RWPE2 (cell line): ENCODE measurements around the gene BANF1.

Experiments used
- ATAC-seq: fragments of 200-7000 bp; cut with Tn5 transposase; 3 replicates; pipeline ENCODE4 v1.9.1; 2021; ENCODE audit warnings: low read depth
- DNase-seq: peaks from one replicate; pipeline ENCODE4 v3.0.0-alpha.2; 2020; ENCODE audit warnings: low spot score
- H3K27ac ChIP-seq: fragments of 450-650 bp; 2 replicates; pipeline ENCODE4 v1.5.1; 2017; ENCODE audit warnings: mild to moderate bottlenecking; ENCODE audit not compliant: poor library complexity, severe bottlenecking
- H3K27me3 ChIP-seq: fragments of 250-450 bp; sonication (Bioruptor Pico); 2 replicates; pipeline ENCODE4 v1.5.1; 2021; ENCODE audit warnings: mild to moderate bottlenecking, moderate library complexity; ENCODE audit not compliant: insufficient read depth, poor library complexity, severe bottlenecking
- H3K36me3 ChIP-seq: fragments of 250-450 bp; sonication (Bioruptor Pico); 2 replicates; pipeline ENCODE4 v1.5.1; 2020; ENCODE audit warnings: low read depth, mild to moderate bottlenecking, moderate library complexity
- H3K4me1 ChIP-seq: fragments of 250-450 bp; sonication (Bioruptor Pico); 2 replicates; pipeline ENCODE4 v1.5.1; 2021; ENCODE audit warnings: mild to moderate bottlenecking, moderate library complexity; ENCODE audit not compliant: insufficient read depth, poor library complexity, severe bottlenecking
- H3K4me3 ChIP-seq: fragments of 250-450 bp; sonication (Bioruptor Pico); 2 replicates; pipeline ENCODE4 v1.5.1; 2021; ENCODE audit warnings: mild to moderate bottlenecking, moderate library complexity; ENCODE audit not compliant: severe bottlenecking
- H3K9me3 ChIP-seq: fragments of 250-450 bp; sonication (Bioruptor Pico); 2 replicates; pipeline ENCODE4 v1.5.1; 2021; ENCODE audit warnings: mild to moderate bottlenecking, moderate library complexity; ENCODE audit not compliant: severe bottlenecking
- TF ChIP-seq, protein P1 (sequence below): fragments of 450-650 bp; IDR thresholded peaks from one replicate; pipeline ENCODE4 v1.5.1; 2017; ENCODE audit warnings: mild to moderate bottlenecking, moderate library complexity; ENCODE audit not compliant: poor library complexity, severe bottlenecking

The BANF1 gene

DNA sequence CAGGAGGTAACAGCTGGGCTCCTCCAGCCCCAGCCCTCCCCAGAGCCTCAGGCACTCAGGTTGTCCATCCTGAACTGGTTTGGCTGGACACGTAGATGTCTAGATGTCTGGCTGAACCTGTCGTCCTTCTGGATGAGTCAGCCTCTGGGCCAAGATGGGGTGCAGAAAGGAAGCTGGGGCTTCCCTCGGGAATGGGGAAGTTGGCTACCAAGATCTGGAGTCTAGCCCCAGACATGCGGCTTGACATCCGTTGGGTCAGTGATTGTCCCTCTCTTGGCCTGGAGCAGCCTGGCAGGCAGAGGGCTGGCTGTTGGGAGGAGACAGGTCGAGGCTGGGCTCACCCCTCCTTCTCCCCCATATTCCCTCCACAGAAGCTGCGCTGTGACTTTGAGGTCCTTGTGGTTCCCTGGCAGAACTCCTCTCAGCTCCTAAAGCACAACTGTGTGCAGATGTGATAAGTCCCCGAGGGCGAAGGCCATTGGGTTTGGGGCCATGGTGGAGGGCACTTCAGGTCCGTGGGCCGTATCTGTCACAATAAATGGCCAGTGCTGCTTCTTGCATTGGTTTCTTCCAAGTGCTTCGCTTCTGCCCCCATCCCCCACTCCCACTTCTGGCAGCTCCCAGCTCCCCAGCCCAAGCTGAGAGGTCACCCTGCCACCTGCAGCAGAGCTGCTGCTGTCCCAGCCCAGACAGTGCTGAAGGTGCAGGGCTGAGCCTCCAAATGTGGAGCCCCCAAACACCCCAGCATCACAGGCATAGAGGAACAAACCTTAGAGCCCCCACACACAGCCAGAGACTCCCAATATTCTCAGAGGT is 10.9 kb downstream of the BANF1 start:
- Histone ChIP-seq H3K27me3 (no peaks in the 10 kb centered on the region), H3K4me1 (peaks cover 41% of the 10 kb centered on the region), H3K36me3 (no peaks in the 10 kb centered on the region), H3K27ac (peak overlapping the region; percentile 75), H3K4me3 (no peak overlapping the region), H3K9me3 (no peaks in the 10 kb centered on the region)
- ATAC-seq (0 out of 3 replicates have a peak, but pooled peaks have one; percentile 8), DNase-seq (peak; percentile 58)
- TF ChIP-seq, protein P1, sequence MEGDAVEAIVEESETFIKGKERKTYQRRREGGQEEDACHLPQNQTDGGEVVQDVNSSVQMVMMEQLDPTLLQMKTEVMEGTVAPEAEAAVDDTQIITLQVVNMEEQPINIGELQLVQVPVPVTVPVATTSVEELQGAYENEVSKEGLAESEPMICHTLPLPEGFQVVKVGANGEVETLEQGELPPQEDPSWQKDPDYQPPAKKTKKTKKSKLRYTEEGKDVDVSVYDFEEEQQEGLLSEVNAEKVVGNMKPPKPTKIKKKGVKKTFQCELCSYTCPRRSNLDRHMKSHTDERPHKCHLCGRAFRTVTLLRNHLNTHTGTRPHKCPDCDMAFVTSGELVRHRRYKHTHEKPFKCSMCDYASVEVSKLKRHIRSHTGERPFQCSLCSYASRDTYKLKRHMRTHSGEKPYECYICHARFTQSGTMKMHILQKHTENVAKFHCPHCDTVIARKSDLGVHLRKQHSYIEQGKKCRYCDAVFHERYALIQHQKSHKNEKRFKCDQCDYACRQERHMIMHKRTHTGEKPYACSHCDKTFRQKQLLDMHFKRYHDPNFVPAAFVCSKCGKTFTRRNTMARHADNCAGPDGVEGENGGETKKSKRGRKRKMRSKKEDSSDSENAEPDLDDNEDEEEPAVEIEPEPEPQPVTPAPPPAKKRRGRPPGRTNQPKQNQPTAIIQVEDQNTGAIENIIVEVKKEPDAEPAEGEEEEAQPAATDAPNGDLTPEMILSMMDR: no peak

DNA sequence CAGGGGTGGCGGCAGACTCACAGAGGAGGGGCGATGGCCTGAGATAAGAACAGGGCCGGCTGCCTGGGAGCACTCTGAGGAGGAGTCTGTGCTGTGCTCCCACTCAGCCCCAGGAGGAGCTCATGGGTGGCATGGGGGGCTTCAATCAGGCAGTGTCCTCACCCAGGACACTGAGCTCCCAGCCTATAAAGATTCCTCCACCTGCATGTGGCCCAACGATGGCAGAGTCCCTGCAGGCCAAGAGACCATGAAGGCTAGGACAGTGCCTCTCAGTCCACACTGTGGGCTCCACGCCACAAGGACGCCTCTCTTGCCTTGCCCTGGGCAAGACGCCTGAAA is 11.4 kb downstream of the BANF1 start:
- Histone ChIP-seq H3K27me3 (no peaks in the 10 kb centered on the region), H3K36me3 (no peaks in the 10 kb centered on the region), H3K4me3 (no peak overlapping the region), H3K4me1 (peaks cover 36% of the 10 kb centered on the region), H3K9me3 (no peaks in the 10 kb centered on the region), H3K27ac (peak overlapping the region; percentile 75)
- TF ChIP-seq, protein P1: no peak
- ATAC-seq (no peak), DNase-seq (peak; percentile 47)

DNA sequence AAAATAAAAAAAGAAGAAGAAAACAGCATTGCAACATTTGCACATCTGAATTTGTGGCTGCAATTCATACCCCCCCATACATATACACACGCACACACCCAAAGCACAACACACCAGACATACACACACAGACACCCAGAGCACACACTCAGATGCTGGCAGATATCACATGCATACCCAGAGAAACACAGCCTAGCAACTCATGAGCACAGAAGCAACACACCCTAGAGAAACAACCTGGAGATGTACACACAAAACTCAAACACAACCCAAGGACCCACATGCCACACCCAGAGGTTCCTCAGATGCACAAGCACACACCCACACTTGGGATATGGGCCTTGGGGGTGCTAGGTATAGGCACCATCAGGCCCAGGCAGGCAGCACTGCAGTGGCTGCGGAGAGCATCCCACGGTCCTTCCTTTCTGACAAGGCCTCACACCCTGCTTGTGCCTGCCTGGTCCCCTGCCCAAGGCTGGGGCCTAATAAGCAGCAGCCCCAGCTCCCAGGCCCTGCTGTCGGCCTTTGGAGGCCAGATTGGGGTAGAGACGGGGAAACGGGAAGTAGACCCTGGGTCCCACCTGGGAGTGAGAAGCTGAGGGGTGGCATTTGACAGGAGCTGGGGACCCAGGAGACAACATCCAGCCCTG is 12.6 kb downstream of the BANF1 start:
- ATAC-seq: no peak
- no peaks in the 10 kb centered on the region for H3K9me3 ChIP-seq

DNA sequence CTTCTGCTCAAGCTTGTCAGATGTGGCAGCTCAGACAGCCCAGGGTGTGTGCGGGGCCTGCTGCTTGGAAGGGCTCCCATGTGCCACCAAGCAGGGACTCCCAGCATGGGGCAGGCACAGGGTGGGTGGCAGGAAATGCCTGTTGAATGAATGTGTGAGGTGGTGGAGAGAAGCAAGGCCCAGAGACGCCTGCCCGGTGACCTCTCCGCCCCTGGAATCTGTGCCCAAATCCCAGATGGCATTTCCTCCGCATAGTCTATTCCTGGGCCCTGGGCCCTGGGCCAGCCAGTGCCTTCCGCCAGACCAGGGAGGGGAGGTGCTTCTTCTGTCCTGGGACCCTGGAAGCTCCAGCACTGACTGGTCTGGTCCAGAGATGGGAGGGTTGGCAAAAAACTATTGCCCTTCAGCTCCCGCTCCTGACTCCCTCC is 13.2 kb downstream of the BANF1 start:
- Histone ChIP-seq H3K4me1 (peaks cover 32% of the 10 kb centered on the region), H3K27ac (peak overlapping the region; percentile 75), H3K4me3 (no peak overlapping the region), H3K9me3 (no peaks in the 10 kb centered on the region), H3K36me3 (no peaks in the 10 kb centered on the region), H3K27me3 (no peaks in the 10 kb centered on the region)
- DNase-seq (peak; percentile 55), ATAC-seq (peak; percentile 16; the same call in 2 of the 3 replicates)
- TF ChIP-seq, protein P1: no peak

More for the DNA sequence above, 12.6 kb downstream of the BANF1 start:
- Histone ChIP-seq H3K27me3 (no peaks in the 10 kb centered on the region), H3K27ac (peak overlapping the region; percentile 75), H3K4me3 (no peak overlapping the region), H3K4me1 (peaks cover 32% of the 10 kb centered on the region), H3K36me3 (no peaks in the 10 kb centered on the region)
- TF ChIP-seq, protein P1: no peak
- peak; percentile 18 for DNase-seq
